Caco-2 (cell line): ENCODE results near the gene SYT14. TPM values are rescaled to one million over a fixed set of nuclear protein-coding genes. Genes with fewer than 3 reads are reported as not detected.

ENCODE experiments used
- BruUV-seq: library from RNA; stranded (reverse); fragments of 400-500 nt; replicated peaks from 2 replicates; lab custom pipeline; 2021; lab: Mats Ljungman, UMichigan
- CTCF ChIA-PET: fragments of 300-600 bp; sonication (Branson Sonifier 250); formaldehyde crosslinking; loops from one replicate; lab custom pipeline; 2022; ENCODE audit warnings: antibody characterized with exemption; lab: Charles Lee
- POLR2A ChIA-PET: fragments of 300-600 bp; sonication (Branson Sonifier 250); formaldehyde crosslinking; loops from one replicate; lab custom pipeline; 2022; ENCODE audit warnings: antibody characterized with exemption; lab: Charles Lee
- DNase-seq, 2 experiments: peaks; one replicate each; pipeline versions ENCODE4 v3.0.0 to v3.0.0-alpha.2; 2020 to 2022
- H3K27me3 ChIP-seq: replicated peaks from 2 replicates; pipeline ENCODE4 v1.6.0; 2011; ENCODE audit warnings: low read length; ENCODE audit not compliant: control insufficient read depth, insufficient read depth
- H3K36me3 ChIP-seq: 2 replicates; pipeline ENCODE4 v1.5.1; 2011; ENCODE audit warnings: low read length; ENCODE audit not compliant: control insufficient read depth, insufficient read depth
- H3K4me1 ChIP-seq: fragments of 250-450 bp; sonication (Bioruptor Pico); 2 replicates; pipeline ENCODE4 v1.5.1; 2020; ENCODE audit warnings: mild to moderate bottlenecking
- H3K4me3 ChIP-seq: 2 replicates; pipeline ENCODE4 v1.5.1; 2011; ENCODE audit warnings: low read depth, mild to moderate bottlenecking, control low read depth, low read length
- H3K9me3 ChIP-seq: fragments of 250-450 bp; sonication (Bioruptor Pico); 2 replicates; pipeline ENCODE4 v1.5.1; 2020; ENCODE audit warnings: mild to moderate bottlenecking, moderate library complexity
- H3K27ac Mint-ChIP-seq: one replicate; pipeline ENCODE4 v1.8.0; 2022; ENCODE audit warnings: mixed read lengths; ENCODE audit not compliant: unreplicated experiment
- H3K27me3 Mint-ChIP-seq: one replicate; pipeline ENCODE4 v1.8.0; 2022; ENCODE audit warnings: mixed read lengths; ENCODE audit not compliant: insufficient read depth, unreplicated experiment
- H3K36me3 Mint-ChIP-seq: one replicate; pipeline ENCODE4 v1.8.0; 2022; ENCODE audit warnings: mild to moderate bottlenecking, mixed read lengths; ENCODE audit not compliant: insufficient read depth, unreplicated experiment
- H3K4me1 Mint-ChIP-seq: one replicate; pipeline ENCODE4 v1.8.0; 2022; ENCODE audit warnings: low read depth, mixed read lengths; ENCODE audit not compliant: unreplicated experiment
- H3K4me3 Mint-ChIP-seq: one replicate; pipeline ENCODE4 v1.8.0; 2022; ENCODE audit warnings: mild to moderate bottlenecking, moderate library complexity, mixed read lengths; ENCODE audit not compliant: unreplicated experiment
- H3K9me3 Mint-ChIP-seq: one replicate; pipeline ENCODE4 v1.8.0; 2022; ENCODE audit warnings: mixed read lengths; ENCODE audit not compliant: unreplicated experiment
- CTCF ChIP-seq, 2 experiments: fragments of 200-600 bp in 1 of 2; IDR thresholded peaks; 1 replicate in 1 of 2; 2 replicates in 1 of 2; pipeline versions ENCODE4 v1.5.1 to v1.8.0; 2011 to 2022; ENCODE audit warnings: antibody characterized with exemption in 1 of 2, control low read depth in 1 of 2, inconsistent platforms in 1 of 2, low read depth in 1 of 2, low read length in 1 of 2, mild to moderate bottlenecking in 1 of 2, moderate library complexity in 1 of 2; ENCODE audit not compliant: insufficient read depth in 1 of 2, severe bottlenecking in 1 of 2, unreplicated experiment in 1 of 2
- intact Hi-C: fragments of 100-400 bp; cut with micrococcal nuclease; formaldehyde crosslinking; loops from one replicate; pipeline ENCODE4 v1.10.0; 2022; ENCODE audit not compliant: unreplicated experiment
- total RNA-seq: library from RNA; stranded (reverse); gene quantifications from 2 replicates; pipeline ENCODE4 v1.2.3, GENCODE V29; 2022

The SYT14 gene
- total RNA-seq, 1 experiment from 2014 or later = 0.18 TPM

- POLR2A ChIA-PET = no interaction called here
- H3K4me1 Mint-ChIP-seq = no peaks in the 10 kb centered on the region
- Histone ChIP-seq H3K4me3 (no peak overlapping the region), H3K9me3 (no peaks in the 10 kb centered on the region), H3K4me1 (0 out of 2 replicates have a peak, but pooled peaks cover 6% of the 10 kb centered on the region), H3K36me3 (no peaks in the 10 kb centered on the region), H3K27me3 (no peaks in the 10 kb centered on the region)
- DNase-seq = no peak
- intact Hi-C loops = loop anchor here (1.0 kb wide), 1 partner anchor 133 kb away; no protein-coding TSS in a partner anchor
- no peaks in the 10 kb centered on the region for H3K36me3 Mint-ChIP-seq
- TF ChIP-seq CTCF (IDR thresholded peaks at IDR 0.05; ENCODE audit: insufficient read depth in 1 of 2, low read depth in 1 of 2, low read length in 1 of 2, severe bottlenecking in 1 of 2, unreplicated experiment in 1 of 2) = no peak
- H3K27ac Mint-ChIP-seq = no peak overlapping the region
- no peaks in the 10 kb centered on the region for H3K9me3 Mint-ChIP-seq
- H3K4me3 Mint-ChIP-seq = no peak overlapping the region
- peaks cover 8% of the 10 kb centered on the region for H3K27me3 Mint-ChIP-seq
- CTCF ChIA-PET = no interaction called here
- BruUV-seq = no TSS peak
Observed at GRCh38 chr1:209993061-209993830, 55.2 kb downstream of the SYT14 start.

- H3K4me3 Mint-ChIP-seq = no peak overlapping the region
- DNase-seq = no peak
- BruUV-seq = no TSS peak
- Histone ChIP-seq H3K27me3 (no peaks in the 10 kb centered on the region), H3K36me3 (no peaks in the 10 kb centered on the region), H3K9me3 (no peaks in the 10 kb centered on the region), H3K4me3 (no peak overlapping the region), H3K4me1 (0 out of 2 replicates have a peak, but pooled peaks cover under 1% of the 10 kb centered on the region)
- CTCF ChIA-PET = no interaction called here
- H3K27me3 Mint-ChIP-seq = peaks cover 12% of the 10 kb centered on the region
- no peaks in the 10 kb centered on the region for H3K9me3 Mint-ChIP-seq
- no peak overlapping the region for H3K27ac Mint-ChIP-seq
- no peaks in the 10 kb centered on the region for H3K4me1 Mint-ChIP-seq
- intact Hi-C loops = no loop called here
- TF ChIP-seq CTCF (IDR thresholded peaks at IDR 0.05; ENCODE audit: insufficient read depth in 1 of 2, low read depth in 1 of 2, low read length in 1 of 2, severe bottlenecking in 1 of 2, unreplicated experiment in 1 of 2) = no peak
- POLR2A ChIA-PET = no interaction called here
- no peaks in the 10 kb centered on the region for H3K36me3 Mint-ChIP-seq
Observed at GRCh38 chr1:209996348-209996747, 58.3 kb downstream of the SYT14 start.

- POLR2A ChIA-PET = no interaction called here
- CTCF ChIA-PET = no interaction called here
- TF ChIP-seq CTCF (IDR thresholded peaks at IDR 0.05; ENCODE audit: insufficient read depth in 1 of 2, low read depth in 1 of 2, low read length in 1 of 2, severe bottlenecking in 1 of 2, unreplicated experiment in 1 of 2) = no peak
Observed at GRCh38 chr1:209999005-209999404, 61.0 kb downstream of the SYT14 start.

More at GRCh38 chr1:209999005-209999404, 61.0 kb downstream of the SYT14 start:
- Mint-ChIP-seq H3K4me3 (no peak overlapping the region), H3K27me3 (peaks cover 12% of the 10 kb centered on the region), H3K27ac (no peak overlapping the region), H3K4me1 (no peaks in the 10 kb centered on the region), H3K36me3 (no peaks in the 10 kb centered on the region), H3K9me3 (no peaks in the 10 kb centered on the region)
- BruUV-seq = no TSS peak
- no peaks in the 10 kb centered on the region; the same call in 1 of the 2 replicates for H3K4me1 ChIP-seq
- no peak for DNase-seq
- no peaks in the 10 kb centered on the region for H3K36me3 ChIP-seq
- H3K27me3 ChIP-seq = no peaks in the 10 kb centered on the region
- no peak overlapping the region for H3K4me3 ChIP-seq
- no peaks in the 10 kb centered on the region for H3K9me3 ChIP-seq
- intact Hi-C loops = no loop called here
